Measurements from ENCODE around the gene FCAR.
"Not testable (repeated sequence)": the region's sequence is repeated elsewhere in the genome, so short reads cannot be mapped to it uniquely, and the experiment has no call there.

DNA sequence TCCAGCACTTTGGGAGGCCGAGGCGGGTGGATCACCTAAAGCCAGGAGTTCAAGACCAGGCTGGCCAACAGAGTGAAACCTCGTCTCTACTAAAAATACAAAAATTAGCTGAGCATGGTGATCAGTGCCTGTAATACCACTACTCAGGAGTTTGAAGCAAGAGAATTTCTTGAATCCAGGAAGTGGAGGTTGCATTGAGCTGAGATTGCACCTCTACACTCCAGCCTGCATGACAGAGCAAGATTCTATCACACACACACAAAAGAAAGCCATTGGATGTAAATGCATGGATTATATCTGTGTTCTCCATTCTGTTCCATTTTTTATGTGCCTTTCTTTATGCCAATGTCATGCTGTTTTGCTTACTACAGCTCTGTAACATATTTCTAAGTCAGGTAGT is 15.6 kb upstream of the FCAR start:
- not testable (repeated sequence) for TF ChIP-seq SUZ12 (IDR thresholded peaks at IDR 0.05; ENCODE audit: extremely low read depth, insufficient read depth, insufficient read length); ZNF274 (IDR thresholded peaks at IDR 0.05; ENCODE audit: low read depth, low read length); YY1 (IDR thresholded peaks at IDR 0.05; ENCODE audit: insufficient read depth, insufficient read length)

Data from NT2/D1 (cell line).